ENCODE measurements around the gene BAZ1B.

DNA sequence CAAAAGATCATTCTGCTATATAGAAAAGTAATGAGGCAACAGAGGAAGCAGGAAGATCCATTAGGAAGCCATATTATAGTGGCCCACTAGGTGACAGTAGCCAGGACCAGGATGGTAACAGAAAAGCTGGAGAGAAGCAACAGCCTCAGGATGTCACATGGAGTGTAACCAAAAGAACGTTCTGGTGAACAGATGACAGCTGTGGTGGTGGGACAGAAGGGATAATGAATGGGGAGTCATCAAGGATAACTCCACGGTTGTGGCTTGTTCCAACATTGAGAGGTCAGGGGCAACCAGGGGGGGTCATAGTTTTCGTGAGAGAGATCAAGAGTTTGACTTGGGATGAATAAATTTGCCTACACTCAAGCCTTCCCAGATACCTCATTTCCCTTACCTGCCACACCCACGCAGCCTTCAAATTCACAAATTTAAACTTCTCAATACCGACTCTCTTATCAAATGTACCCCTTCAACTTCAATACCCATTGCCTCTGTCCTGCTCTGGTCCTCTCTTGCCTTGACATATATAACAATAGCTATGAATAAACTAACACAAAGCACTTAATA lies 47.0 kb upstream of the BAZ1B start:
- TF ChIP-seq EGR1 (IDR thresholded peaks at IDR 0.05; ENCODE audit: low read depth in 2 of 2): no peak
- TF ChIP-seq, protein P1, sequence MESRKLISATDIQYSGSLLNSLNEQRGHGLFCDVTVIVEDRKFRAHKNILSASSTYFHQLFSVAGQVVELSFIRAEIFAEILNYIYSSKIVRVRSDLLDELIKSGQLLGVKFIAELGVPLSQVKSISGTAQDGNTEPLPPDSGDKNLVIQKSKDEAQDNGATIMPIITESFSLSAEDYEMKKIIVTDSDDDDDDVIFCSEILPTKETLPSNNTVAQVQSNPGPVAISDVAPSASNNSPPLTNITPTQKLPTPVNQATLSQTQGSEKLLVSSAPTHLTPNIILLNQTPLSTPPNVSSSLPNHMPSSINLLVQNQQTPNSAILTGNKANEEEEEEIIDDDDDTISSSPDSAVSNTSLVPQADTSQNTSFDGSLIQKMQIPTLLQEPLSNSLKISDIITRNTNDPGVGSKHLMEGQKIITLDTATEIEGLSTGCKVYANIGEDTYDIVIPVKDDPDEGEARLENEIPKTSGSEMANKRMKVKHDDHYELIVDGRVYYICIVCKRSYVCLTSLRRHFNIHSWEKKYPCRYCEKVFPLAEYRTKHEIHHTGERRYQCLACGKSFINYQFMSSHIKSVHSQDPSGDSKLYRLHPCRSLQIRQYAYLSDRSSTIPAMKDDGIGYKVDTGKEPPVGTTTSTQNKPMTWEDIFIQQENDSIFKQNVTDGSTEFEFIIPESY (IDR thresholded peaks at IDR 0.05): no peak
- no peak for TF ChIP-seq CTCF (IDR thresholded peaks at IDR 0.05; ENCODE audit: low read depth, low read length, missing input control)
- no peak for TF ChIP-seq RAD21 (IDR thresholded peaks at IDR 0.05)
- TF ChIP-seq, protein P2, sequence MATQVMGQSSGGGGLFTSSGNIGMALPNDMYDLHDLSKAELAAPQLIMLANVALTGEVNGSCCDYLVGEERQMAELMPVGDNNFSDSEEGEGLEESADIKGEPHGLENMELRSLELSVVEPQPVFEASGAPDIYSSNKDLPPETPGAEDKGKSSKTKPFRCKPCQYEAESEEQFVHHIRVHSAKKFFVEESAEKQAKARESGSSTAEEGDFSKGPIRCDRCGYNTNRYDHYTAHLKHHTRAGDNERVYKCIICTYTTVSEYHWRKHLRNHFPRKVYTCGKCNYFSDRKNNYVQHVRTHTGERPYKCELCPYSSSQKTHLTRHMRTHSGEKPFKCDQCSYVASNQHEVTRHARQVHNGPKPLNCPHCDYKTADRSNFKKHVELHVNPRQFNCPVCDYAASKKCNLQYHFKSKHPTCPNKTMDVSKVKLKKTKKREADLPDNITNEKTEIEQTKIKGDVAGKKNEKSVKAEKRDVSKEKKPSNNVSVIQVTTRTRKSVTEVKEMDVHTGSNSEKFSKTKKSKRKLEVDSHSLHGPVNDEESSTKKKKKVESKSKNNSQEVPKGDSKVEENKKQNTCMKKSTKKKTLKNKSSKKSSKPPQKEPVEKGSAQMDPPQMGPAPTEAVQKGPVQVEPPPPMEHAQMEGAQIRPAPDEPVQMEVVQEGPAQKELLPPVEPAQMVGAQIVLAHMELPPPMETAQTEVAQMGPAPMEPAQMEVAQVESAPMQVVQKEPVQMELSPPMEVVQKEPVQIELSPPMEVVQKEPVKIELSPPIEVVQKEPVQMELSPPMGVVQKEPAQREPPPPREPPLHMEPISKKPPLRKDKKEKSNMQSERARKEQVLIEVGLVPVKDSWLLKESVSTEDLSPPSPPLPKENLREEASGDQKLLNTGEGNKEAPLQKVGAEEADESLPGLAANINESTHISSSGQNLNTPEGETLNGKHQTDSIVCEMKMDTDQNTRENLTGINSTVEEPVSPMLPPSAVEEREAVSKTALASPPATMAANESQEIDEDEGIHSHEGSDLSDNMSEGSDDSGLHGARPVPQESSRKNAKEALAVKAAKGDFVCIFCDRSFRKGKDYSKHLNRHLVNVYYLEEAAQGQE (IDR thresholded peaks at IDR 0.05): no peak
- TF ChIP-seq, protein P3, sequence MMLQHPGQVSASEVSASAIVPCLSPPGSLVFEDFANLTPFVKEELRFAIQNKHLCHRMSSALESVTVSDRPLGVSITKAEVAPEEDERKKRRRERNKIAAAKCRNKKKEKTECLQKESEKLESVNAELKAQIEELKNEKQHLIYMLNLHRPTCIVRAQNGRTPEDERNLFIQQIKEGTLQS (IDR thresholded peaks at IDR 0.05): no peak
- no peak for TF ChIP-seq TAF1 (conservative IDR thresholded peaks at IDR 0.05)
- TF ChIP-seq MAX (IDR thresholded peaks at IDR 0.05): no peak
- no peak for TF ChIP-seq JUND (IDR thresholded peaks at IDR 0.05)
- no peak for TF ChIP-seq FOXA1 (IDR thresholded peaks at IDR 0.05)
- no peak for TF ChIP-seq HNF4G (IDR thresholded peaks at IDR 0.05)

All from liver (tissue), 3 donors.